GM19238 (cell line): Measurements from ENCODE around the gene PLA2G15.

Experiments
- DNase-seq: peaks from one replicate; pipeline ENCODE4 v3.0.0; 2011; ENCODE audit warnings: low spot score; ENCODE audit not compliant: insufficient read length

PLA2G15 gene

GRCh38 chr16:68252383-68252782 lies 7.2 kb downstream of the PLA2G15 start:
- DNase-seq: no peak

DNA sequence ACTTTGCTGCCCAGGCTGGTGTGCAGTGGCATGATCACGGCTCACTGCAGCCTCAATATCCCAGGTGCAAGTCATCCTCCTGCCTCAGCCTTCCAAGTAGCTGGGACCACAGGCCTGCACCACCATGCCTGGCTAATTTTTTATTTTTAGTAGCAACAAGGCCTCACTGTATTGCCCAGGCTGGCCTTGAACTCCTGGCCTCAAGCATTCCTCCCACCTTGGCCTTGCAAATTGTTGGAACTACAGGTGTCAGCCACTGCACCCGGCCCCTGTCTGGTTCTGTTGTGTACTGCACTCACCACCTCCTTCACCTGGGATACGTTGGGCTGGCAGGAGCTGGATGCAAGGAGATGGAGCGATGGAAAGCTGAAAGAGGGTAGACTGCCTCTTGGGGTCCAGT lies 8.5 kb downstream of the PLA2G15 start:
- no peak for DNase-seq

DNA sequence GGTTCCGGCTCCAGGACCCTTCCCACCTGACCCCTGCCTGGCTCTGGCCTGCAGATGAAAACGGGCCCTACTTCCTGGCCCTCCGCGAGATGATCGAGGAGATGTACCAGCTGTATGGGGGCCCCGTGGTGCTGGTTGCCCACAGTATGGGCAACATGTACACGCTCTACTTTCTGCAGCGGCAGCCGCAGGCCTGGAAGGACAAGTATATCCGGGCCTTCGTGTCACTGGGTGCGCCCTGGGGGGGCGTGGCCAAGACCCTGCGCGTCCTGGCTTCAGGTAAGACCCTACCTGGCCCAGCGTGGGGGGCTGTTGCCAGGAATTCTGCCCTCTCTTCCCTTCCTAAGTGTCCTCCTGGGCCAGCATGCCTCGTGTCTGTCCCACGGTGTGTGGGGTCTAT lies 10.5 kb downstream of the PLA2G15 start:
- DNase-seq: no peak

- peak; percentile 75 for DNase-seq
Measured at GRCh38 chr16:68257251-68257905, 12.2 kb downstream of the PLA2G15 start.

DNA sequence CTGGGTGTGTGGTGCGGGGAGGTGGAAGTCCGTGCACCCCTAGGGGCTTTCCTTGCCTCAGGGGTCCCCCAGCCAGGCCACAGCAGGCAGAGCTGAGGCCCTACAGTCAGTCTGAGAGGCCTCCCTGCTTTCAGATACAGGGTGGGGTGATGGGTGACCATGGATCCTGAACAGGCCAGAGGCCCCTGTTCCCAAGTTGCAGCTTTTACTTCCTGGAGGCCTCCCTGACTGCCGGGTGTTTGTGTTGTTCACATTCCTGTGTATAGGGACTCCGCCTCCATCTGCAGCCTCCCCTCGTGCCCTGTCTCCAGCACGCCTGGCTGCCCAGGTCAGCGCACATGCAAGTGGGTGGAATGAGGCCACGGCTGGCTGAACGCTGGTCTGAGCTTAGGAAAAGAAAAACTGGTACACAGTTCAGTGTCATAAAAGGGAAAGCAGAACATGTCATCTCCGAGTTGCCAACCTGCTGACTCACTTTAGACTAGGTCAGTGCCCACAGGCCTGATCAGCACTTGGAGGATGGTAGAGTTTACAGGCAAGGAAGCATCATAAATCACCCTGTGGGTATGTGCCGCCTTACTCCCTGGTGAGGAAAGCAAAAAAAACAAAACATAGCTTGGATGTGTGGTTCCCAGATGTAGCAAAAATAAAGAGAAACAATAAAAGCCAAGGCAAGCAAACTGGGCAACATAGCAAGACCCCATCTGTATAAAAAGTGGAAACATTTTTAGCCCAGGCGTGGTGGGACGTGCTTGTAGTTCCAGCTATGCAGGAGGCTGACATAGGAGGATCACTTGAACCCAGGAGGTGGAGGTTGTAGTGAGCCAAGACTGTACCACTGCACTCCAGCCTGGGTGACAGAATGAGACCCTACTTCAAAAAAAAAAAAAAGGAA lies 13.0 kb downstream of the PLA2G15 start:
- DNase-seq: no peak

DNA sequence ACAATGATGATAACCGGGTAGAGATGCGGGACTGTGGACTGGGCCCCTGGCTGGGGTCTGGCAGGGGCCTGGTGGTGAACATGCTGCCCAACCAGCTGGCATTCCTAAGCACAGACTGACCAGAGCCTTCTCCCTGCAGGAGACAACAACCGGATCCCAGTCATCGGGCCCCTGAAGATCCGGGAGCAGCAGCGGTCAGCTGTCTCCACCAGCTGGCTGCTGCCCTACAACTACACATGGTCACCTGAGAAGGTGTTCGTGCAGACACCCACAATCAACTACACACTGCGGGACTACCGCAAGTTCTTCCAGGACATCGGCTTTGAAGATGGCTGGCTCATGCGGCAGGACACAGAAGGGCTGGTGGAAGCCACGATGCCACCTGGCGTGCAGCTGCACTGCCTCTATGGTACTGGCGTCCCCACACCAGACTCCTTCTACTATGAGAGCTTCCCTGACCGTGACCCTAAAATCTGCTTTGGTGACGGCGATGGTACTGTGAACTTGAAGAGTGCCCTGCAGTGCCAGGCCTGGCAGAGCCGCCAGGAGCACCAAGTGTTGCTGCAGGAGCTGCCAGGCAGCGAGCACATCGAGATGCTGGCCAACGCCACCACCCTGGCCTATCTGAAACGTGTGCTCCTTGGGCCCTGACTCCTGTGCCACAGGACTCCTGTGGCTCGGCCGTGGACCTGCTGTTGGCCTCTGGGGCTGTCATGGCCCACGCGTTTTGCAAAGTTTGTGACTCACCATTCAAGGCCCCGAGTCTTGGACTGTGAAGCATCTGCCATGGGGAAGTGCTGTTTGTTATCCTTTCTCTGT lies 14.0 kb downstream of the PLA2G15 start:
- no peak for DNase-seq

DNA sequence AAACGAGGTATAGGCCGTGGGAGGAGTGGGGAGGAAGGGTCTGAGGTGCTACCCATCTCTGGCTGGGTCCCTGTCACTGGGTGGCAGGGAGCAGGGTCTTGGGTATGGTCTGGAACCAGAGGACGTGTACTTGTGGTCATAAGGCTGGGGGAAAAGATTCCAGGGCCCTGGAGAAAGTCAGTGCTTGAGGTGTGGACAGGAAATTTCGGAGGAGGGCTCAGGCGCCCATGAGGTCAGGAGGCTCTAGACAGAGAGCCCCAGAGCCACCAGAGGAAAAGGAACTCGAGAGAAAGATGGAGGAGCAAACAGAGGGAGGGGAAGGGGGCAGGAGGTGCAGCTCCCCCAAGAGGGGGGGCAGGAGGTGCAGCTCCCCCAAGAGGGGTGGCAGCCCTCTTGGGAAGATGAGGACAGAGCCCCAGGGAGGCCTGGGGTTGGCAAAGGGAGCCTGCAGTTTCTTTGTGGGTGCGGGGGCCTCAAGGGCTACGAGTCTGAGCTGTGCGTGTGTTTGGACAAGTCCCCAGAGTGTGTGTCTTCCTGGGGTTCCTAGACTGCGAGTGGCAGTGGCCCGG lies 18.5 kb downstream of the PLA2G15 start:
- DNase-seq: no peak

DNA sequence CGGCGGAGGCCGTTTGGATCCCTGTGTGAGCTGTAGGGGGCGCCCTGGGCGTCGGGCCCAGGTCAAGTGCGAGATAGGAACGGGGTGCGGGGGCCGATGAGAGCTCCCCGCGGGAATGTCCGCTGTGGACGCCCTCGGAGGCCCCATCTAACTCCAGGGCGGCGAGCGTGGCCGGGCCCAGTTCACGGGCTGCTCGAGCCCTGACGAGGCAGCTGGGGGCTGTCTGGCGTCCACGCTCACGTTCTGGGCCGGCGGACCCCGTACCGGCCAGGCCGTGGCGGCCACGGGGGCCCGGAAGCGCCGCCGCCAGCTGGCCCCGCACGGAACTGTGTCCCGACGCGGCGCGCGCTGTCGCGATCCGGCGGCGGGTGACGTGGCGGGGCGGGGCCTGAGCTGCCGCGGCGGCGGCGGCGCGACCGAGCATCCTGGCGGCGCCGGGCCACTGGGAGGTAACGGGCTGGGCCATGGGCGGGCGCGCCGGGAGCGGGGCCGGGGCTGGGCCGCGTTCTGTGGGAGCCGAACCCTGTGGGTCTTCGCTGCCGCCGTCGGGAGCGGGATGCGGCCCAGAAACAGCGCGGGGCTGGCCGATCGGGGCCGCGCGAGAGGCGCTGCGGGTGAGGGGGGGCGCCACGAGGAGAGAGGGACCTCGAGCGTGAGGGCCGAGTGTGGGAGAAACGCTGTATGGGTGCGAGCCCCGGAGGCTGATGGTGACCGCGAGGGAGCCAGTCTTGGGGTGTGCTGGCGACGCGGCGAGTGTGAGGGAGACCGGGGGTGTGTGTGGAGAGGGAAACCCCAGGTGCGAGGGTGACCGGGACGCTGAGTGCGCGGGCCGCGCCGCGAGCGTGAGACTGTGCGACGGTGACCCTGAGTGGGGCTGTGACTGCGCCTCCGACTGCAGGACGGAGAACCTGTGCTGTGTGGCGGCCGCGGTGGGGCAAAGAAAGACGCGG lies 19.2 kb downstream of the PLA2G15 start, which contains the start of gene SLC7A6:
TSS of gene SLC7A6 (plus strand) at position 399 of the 950 bp plus-strand sequence. CDS start 10,201 bp downstream, outside the sequence.
- peak; percentile 91 for DNase-seq

DNA sequence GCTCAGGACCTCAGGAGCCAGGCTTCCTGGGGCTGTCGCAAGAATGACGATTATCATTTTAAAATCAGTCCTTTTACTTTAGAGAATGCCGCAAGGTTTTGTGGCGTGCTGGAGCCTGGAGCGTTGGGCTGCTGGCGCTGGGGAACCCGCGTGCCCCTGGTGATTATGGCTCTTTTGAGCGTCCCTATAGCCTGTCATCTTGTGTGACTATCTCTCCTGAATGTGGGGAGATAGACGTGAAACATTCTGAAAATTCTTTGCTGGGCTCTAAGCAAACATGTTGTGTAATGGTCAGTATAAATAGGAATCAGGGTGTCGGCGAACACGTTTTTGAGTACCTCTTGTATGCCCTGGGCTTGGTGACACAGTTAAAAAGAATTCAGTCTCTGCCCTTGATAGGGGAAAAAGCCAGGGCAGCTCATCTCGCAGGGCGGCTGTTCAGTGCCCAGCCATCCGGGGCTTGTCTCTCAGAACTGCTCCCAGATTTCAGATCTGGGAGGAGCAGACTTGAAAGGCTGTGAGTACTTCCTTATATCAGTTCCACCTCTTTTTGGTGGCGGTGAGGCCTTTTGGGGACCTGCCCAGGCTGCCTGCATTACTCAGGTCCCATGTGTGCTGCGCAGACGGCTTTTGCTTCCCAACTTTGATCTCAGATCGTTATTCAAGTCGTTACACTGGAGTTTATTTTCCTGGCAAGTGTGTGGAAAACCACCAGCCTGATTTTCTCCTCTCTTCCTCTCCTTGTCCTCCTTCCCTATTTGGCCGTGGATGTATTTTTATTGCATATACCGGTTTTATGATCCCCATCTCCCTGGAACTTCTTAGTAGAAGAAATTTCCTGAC lies 20.1 kb downstream of the PLA2G15 start:
- no peak for DNase-seq

DNA sequence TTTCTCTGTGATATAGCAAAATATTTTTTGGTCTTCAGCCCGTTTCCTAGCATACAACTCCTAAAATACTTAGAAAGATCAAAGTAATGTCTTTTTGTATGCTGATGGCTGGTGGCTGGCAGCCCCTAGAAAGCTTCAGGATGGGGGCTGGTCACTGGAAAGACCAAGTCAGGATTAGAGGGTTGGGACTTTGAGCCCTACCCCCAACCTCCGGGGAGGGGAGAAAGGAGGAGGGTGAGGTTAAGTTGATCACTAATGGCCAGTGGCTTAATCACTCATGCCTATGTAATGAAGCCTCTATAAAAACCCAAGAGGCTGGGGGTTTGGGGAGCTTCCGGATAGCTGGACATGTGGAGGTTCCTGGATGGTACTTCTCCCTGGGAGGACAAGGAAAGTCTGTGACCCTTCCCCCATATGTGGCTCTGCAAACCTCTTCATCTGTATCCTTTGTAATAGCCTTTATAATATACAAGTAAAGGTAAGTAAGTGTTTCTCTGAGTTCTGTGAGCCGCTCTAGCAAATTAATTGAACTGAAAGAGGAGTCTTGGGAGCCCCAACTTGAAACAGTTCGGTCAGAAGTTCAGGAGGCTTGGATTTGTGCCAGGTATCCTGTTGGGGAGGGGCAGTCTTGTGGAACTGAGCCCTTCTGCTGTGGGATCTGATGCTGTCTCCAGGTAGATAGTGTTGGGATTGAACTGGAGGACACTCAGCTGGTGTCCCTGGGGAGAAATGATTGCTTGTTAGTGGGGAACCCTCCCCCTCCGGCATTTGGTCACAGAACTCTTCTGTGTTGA lies 22.6 kb downstream of the PLA2G15 start:
- no peak for DNase-seq

GRCh38 chr16:68269793-68270192 lies 24.6 kb downstream of the PLA2G15 start:
- no peak for DNase-seq

- no peak for DNase-seq
Measured at GRCh38 chr16:68270353-68270752, 25.2 kb downstream of the PLA2G15 start.

DNA sequence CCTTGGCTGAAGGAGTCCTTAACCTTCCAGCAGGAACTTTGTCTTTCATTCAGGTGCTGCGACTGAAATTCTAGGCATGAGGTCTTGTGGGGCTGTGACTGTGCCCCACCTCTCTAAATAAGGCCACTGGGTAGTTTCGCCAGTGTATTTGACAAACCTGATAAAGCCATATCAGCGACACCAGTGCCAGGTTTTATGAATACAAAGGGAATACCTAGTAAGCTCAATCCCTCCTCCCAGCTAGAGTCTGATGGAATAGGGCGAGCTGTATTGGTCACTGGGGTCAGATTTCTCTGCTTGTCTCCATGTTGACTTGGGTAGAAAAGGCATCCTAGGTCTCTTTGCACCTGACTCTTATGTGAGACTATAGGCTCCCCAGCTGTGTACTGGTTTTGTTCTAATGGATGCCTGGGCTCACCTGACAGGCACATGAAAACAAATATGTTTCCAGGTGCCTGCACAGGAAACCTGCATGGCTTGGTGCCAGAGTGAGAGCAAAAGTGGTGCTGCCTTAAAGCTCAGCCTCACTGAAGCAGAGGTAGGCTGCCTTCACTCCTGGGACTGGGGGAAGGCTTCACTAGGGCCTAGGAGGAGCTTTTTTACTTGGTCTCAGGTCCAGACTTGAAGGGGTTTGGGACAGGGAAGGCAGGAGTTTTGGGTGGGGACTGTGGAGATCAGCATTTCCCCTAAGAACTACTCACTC lies 27.5 kb downstream of the PLA2G15 start:
- DNase-seq: no peak

DNA sequence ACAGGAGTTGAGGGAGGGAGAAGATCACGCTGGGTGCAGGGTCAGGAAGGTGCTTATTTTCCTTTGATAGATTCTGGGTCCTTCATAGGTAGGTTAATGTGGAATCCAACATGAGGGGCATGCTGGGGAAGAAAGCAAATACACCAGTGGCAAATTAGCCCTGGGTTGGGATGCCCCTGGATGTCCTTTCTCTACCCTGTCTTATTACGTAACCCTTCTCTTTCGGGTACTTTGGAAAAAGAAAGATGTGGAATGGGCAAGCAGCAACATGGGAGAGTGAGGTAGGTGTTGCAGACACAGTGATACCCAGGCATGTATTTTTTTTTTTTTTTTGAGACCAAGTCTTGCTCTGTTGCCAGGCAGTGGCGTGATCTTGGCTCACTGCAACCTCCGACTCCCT lies 28.3 kb downstream of the PLA2G15 start:
- no peak for DNase-seq

DNA sequence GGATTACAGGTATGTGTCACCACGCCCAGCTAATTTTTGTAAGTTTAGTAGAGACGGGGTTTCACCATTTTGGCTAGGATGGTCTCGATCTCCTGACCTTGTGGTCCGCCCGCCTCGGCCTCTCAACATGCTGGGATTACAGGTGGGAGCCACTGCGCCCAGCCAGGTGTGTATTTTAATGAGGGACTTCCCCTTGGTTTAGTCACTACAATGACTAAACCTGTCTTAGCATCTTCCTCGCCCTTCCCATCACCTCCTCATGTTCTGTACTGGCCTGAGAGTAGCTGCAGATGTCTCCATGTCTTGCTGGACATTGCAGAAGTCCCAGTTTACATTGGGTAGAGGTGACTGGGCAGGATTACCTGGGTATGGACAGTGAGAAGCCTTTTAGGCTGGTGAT lies 28.7 kb downstream of the PLA2G15 start:
- DNase-seq: no peak

GRCh38 chr16:68274441-68274840 lies 29.3 kb downstream of the PLA2G15 start:
- no peak for DNase-seq

- DNase-seq: no peak
Measured at GRCh38 chr16:68275611-68276191, 30.5 kb downstream of the PLA2G15 start.

DNA sequence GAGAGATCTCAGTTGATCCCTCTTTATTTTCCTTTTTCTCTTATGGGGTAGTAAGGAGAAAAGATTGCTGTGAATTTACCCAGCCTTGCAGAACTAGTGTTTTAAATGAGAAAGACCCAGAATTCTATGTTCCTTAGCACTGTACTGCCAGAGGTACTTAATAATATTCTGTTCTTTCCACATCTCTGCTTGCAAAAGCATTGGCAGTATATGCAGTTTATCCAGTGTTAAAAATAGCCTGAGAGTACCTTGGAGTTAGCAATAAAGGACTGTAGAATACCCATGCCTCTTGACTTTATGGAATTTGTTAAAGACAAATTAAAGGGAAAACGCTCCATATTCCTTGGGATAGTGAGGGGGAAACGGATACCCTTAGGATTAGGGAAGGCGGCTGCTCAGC lies 31.1 kb downstream of the PLA2G15 start:
- no peak for DNase-seq
